Measurements from ENCODE around the gene PALD1.
"Not testable (repeated sequence)": the region's sequence is repeated elsewhere in the genome, so short reads cannot be mapped to it uniquely, and the experiment has no call there.

The PALD1 gene

DNA sequence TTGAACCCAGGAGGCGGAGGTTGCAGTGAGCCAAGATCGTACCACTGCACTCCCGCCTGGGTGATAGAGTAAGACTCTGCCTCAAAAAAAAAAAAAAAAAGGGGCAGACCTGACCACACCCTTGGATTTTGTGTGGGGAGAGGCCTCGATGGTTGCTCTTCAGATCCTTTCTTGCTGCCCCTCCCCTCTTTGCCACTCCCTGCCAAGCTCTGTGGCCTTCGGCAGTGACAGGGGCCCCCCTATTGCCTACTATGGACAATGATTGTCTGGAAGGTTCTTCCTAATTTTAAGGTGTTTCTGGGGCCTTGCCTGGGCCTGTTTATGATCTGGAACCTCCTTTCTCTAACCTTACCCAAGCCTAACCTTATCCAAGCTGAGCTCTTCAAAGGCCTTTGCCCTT is 123.2 kb downstream of the PALD1 start:
- DNase-seq (ENCODE audit: low read depth), result no peak
- no peak overlapping the region for H3K4me3 ChIP-seq (ENCODE audit: low read length)
- TF ChIP-seq, protein P1, sequence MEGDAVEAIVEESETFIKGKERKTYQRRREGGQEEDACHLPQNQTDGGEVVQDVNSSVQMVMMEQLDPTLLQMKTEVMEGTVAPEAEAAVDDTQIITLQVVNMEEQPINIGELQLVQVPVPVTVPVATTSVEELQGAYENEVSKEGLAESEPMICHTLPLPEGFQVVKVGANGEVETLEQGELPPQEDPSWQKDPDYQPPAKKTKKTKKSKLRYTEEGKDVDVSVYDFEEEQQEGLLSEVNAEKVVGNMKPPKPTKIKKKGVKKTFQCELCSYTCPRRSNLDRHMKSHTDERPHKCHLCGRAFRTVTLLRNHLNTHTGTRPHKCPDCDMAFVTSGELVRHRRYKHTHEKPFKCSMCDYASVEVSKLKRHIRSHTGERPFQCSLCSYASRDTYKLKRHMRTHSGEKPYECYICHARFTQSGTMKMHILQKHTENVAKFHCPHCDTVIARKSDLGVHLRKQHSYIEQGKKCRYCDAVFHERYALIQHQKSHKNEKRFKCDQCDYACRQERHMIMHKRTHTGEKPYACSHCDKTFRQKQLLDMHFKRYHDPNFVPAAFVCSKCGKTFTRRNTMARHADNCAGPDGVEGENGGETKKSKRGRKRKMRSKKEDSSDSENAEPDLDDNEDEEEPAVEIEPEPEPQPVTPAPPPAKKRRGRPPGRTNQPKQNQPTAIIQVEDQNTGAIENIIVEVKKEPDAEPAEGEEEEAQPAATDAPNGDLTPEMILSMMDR (conservative IDR thresholded peaks at IDR 0.05; ENCODE audit: low read depth, low read length), result no peak

DNA sequence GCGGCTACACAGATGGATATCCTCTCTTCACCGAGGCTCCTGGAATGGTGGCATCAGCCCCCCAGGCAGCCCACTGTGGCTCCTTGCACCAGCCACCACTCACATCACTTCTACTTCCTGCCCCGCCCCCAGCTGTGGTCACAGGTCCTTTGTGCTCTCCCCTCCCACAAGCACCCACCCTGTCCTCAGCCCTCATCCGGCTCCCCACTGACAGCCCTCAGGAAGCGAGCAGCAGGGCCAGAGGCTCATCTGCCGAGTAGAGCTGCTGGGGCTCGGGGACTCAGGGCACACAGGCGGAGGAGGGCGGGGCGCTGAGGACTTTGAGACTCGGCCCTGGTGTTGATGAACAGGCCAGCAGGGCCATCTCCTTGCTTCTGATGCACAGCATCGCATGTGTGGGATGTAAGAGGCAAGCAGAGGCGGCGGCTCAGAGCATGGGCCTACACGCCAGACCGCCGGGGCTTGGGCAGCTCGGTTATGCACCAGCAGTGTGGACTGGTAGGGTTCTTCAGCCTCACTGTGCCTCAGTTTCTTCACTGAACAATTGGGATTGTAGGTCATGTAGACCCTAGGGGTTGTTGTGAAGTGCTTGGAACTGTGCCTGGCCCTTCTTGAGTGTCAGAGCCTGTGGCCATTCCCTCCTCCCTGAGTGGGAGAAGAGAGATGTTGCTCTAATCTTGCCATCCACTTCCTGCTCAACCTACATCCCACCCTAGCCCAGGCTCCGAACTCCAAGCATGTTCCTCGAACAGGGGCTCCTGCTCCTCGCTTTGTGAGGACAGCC is 124.3 kb downstream of the PALD1 start, which contains the start of gene PRF1:
PRF1 (minus strand) TSS at position 77 of the 784 bp plus-strand sequence. CDS start 1,839 bp downstream, outside the sequence.
- H3K4me3 ChIP-seq (ENCODE audit: low read length), result no peak within 1 kb of the TSS
- TF ChIP-seq, protein P1 (conservative IDR thresholded peaks at IDR 0.05; ENCODE audit: low read depth, low read length), result no peak
- no peak for DNase-seq (ENCODE audit: low read depth)

DNA sequence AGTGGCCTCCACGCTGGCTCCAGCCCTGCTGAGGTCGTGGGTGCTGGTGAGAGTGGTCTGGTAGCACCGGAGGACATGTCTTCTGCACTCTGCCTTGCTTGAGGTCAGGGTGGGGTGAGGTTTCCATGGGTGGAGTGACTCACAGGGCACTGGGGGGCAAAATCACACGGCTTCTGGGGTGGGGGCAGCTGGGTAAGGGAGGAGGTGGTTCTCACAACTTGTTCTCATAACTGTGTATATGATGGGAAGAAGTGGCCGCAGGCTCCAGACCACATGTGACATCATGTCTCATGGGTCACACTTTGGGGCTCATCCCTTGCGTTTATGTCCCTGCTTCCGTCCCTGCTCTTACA is 124.9 kb downstream of the PALD1 start:
- TF ChIP-seq, protein P1 (conservative IDR thresholded peaks at IDR 0.05; ENCODE audit: low read depth, low read length), result no peak
- H3K4me3 ChIP-seq (ENCODE audit: low read length), result no peak overlapping the region
- DNase-seq (ENCODE audit: low read depth), result no peak

DNA sequence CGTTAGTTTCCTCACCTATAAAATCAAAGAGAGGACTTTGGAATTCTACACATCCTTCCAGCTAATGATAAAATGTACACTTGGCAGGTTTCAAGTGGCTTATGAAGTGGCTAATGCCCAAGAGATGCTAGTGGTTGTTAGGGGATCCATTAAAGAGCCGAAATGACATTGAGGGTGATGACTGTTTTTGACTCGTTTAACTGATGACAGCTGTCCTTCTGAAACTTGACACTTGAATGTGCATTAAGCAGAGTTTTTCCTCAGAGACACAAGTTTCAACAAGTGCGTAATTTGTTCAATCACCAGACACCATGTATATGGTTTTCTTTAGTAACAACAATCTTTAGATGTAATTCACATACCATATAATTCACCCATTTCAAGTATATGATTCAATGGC is 125.5 kb downstream of the PALD1 start:
- no peak for DNase-seq (ENCODE audit: low read depth)
- TF ChIP-seq, protein P1 (conservative IDR thresholded peaks at IDR 0.05; ENCODE audit: low read depth, low read length), result no peak
- H3K4me3 ChIP-seq (ENCODE audit: low read length), result no peak overlapping the region

DNA sequence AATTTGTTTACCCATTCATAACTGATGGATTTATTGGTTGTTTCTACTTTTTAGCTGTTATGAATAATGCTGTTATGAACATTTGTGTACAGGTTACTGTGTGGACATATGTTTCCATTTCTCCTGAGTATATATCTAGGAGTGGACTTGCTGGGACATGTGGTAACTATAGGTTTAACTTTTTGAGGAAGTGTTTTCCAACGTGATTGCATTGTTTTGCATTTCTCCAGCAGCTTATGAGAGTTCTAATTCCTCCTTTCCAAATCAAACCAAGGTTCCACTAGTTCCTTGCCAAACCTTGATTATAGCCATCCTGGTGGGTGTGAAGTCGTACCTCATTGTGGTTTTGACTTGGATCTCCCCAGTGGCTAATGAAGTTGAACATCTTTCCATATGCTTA is 126.6 kb downstream of the PALD1 start:
- no peak overlapping the region for H3K4me3 ChIP-seq (ENCODE audit: low read length)
- DNase-seq (ENCODE audit: low read depth), result no peak
- TF ChIP-seq, protein P1 (conservative IDR thresholded peaks at IDR 0.05; ENCODE audit: low read depth, low read length), result no peak

DNA sequence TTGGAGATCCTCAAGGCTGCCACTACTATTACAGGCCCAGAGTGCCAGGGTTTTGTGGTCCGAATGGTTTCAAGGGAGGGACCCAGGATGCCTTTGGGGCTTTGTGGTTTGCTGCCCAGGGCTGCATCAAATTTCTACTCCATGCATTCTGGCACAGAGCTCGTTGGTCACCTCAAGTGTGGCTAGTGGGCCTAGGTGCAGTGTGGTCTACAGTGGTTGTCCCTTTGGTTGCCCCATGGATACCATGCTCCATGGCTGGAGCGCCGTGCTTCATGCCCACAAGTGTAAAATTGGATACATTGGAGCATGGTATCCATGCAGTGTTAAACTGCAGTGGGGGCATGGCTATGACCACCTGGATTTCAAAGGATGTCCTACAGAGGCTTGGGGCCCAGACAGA is 129.4 kb downstream of the PALD1 start:
- TF ChIP-seq, protein P1 (conservative IDR thresholded peaks at IDR 0.05; ENCODE audit: low read depth, low read length), result no peak
- no peak for DNase-seq (ENCODE audit: low read depth)

DNA sequence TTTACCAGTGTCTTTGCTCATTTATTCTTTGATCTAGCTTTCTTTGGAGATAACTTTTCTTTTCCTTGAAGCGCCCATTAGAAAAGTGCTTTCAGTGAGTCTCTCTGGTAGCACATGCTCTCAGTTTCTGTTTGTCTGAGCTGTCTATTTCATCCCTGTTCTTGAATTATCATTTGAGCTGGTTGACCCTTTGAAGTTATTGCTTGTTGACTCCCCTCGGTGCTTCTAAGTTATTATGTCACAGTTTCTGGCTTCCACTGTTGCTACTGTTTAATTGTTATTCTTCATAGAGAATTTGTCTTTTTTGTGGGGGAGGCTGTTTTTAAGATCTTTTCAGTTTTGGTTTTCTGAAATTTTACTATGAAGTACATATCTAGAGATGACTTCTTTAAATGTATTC is 135.4 kb downstream of the PALD1 start:
- DNase-seq (ENCODE audit: low read depth), result no peak
- H3K4me3 ChIP-seq (ENCODE audit: low read length), result no peak overlapping the region
- TF ChIP-seq, protein P1 (conservative IDR thresholded peaks at IDR 0.05; ENCODE audit: low read depth, low read length), result no peak

More for the DNA sequence above, 129.4 kb downstream of the PALD1 start:
- H3K4me3 ChIP-seq (ENCODE audit: low read length), result no peak overlapping the region

DNA sequence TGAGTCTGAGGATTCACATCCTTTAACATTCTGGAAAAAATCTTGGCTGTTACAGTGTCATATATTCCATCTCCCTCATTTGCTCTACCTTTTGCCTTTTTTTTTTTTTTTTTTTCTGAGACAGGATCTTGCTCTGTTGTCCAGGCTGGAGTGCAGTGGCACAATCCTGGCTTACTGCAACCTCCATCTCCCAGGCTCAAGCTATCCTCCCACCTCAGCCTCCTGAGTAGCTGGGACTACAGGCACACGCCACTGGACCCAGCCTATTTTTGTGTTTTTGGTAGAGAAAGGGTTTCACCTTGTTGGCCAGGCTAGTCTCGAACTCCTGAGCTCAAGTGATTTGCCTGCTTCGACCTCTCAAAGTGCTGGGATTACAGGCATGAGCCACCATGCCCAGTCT is 135.8 kb downstream of the PALD1 start:
- DNase-seq (ENCODE audit: low read depth); H3K4me3 ChIP-seq (ENCODE audit: low read length): not testable (repeated sequence)

Data from retinal pigment epithelial cell (primary cell).